ENCODE results near the gene ELOVL5. TPM values are rescaled to one million over a fixed set of nuclear protein-coding genes. Genes with fewer than 3 reads are reported as not detected.
"Not testable (repeated sequence)": the region's sequence is repeated elsewhere in the genome, so short reads cannot be mapped to it uniquely, and the experiment has no call there.

ELOVL5 gene
- total RNA-seq, 2 donors from 2014 or later: 52.2 to 54.0 TPM

- intact Hi-C loops (cut with DNase I): no loop called here
- DNase-seq (ENCODE audit: low spot score): no peak
These were observed 12.8 kb upstream of the ELOVL5 start for GRCh38 chr6:53361549-53362031.

DNA sequence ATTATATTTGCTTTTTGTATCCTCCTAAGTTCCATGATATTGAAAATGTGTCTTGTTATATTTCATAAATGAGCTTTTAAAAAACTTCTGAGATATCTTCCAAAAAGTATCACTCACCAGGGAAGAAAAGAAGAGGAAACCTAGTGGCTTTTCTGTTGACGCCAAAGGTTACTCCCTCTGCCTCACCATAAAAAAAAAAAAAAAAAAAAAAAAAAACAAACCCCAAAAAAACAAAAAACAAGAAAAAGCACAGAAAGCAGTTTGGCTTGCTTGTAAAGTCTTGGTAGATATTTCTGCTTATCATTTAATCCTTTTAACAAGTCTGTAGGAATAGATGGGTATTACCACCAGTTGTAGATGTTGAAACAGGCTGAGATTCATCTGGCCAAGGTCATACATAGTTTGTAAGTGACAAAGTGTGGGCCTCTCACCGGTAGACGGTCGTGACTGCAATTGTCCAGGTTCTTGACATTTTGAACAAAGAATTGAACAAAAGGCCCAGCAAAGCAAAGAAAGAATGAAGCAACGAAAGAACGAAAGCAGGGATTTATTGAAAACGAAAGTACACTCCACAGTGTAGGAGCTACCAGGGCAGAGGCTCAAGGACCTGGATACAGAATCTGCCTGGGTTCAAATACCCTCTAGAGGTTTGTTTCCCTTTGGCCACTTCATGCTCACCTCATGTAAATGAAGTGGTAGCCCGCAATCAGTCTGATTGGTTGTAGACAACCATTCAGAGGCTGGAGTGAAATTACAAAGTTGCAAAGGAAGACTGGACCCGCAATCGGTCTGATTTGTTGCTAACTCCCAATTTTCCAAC, 11.6 kb upstream of the ELOVL5 start:
- no peak for DNase-seq (ENCODE audit: low spot score)
- intact Hi-C loops (cut with DNase I): no loop called here

DNA sequence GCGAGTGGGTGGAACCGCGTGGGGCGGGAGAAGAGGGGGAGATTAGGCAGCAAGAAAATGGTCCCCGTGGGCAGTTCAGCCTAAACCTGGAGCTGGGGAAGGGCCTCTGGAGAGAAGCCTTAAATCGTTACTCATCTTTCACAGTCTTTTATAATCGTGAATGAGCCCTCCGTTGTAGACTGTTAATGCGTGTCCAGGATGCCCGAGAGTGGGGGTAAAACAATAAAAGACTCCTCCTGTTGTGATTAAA, 11.0 kb upstream of the ELOVL5 start:
- DNase-seq (ENCODE audit: low spot score): no peak
- intact Hi-C loops (cut with DNase I): loop anchor here (5.0 to 10.0 kb wide), 2 partner anchors 125 to 722 kb away; no protein-coding TSS in a partner anchor

DNA sequence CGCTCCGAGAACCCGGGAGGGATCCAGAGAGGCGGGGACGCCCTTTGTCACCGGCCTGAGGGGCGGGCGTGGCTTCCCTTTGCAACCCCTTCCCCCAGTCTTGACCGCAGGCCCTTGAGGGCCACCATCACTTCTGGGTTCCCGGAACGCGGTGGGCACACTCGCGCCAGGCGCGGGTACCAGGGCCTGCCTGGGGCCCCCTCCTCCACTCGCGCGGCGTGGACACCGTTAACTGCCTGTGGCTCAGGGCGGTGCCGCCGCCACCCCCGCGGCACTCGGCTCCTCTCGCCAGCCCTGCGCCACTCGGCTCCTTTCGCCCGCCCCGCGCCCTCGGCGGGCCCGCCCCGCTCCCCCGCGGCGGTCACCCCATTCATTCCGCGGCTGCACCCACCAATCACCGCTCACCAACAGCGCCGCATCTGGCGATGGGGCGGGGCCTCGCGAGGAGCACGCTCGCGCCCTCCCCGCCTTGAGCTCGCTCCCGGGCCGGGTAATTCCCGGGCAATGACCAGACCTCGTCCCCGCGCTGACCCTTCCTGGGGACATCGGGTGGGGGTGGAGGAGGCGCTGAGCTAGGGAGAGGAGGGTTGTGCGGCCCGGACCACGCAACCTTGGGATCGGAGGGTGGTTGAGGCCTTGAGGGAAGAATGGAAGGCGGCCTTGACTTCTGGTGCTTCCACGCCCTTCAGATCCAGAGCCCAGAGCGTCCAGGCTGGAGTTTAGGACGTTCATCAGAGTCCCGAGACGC, 10.5 kb upstream of the ELOVL5 start:
- intact Hi-C loops (cut with DNase I): loop anchor here (5.0 to 10.0 kb wide), 2 partner anchors 126 to 722 kb away; no protein-coding TSS in a partner anchor
- peak; percentile 99 for DNase-seq (ENCODE audit: low spot score)

- no peak for DNase-seq (ENCODE audit: low spot score)
- intact Hi-C loops (cut with DNase I): loop anchor here (5.0 to 10.0 kb wide), 2 partner anchors 126 to 721 kb away; no protein-coding TSS in a partner anchor
These were observed 9.8 kb upstream of the ELOVL5 start for GRCh38 chr6:53358440-53359094.

GRCh38 chr6:53357576-53358360, 9.0 kb upstream of the ELOVL5 start:
- intact Hi-C loops (cut with DNase I): loop anchor here (5.0 to 10.0 kb wide), 2 partner anchors 127 to 720 kb away; no protein-coding TSS in a partner anchor
- no peak for DNase-seq (ENCODE audit: low spot score)

DNA sequence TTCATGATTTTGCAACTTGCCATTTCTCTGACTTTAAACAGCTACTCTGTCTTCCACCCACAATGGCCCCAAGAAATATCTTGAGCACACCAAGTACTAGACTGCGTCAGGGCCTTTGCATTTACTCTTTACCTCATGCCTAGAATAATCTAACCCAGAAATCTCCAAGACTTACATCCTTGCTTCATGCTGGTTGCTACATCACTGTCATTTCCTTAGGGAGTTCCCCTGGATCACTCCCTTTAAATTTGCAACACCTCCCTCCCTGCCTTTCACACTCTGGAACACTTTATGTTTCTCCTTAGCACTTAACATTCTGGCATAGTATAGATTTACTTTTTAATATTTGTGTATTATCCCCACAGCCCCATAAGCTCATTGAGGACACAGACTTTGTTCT, 4.9 kb upstream of the ELOVL5 start:
- DNase-seq (ENCODE audit: low spot score): no peak
- intact Hi-C loops (cut with DNase I): loop anchor here in 1 of 2 donors (10.0 kb wide), 1 partner anchor 131 kb away; no protein-coding TSS in a partner anchor

DNA sequence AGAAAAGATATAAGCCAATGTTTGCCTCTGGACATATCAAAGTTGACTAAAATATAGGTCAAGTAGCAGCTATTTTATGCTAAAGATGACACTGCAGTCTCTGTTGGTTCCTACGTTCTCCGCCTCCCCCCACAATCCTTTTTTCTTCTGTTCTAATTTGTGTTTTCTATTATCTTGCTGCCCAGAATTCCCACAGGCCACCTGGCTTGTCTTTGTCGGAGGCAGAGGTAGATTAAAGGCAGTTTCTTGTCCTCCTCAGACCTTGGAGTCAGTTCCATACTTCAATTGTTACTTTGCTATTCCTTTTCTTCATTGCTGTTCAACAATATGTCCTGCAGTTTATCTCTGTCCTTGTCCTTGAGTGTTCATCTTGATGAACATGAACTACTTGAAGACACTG, 3.6 kb upstream of the ELOVL5 start:
- intact Hi-C loops (cut with DNase I): loop anchor here in 1 of 2 donors (10.0 kb wide), 1 partner anchor 132 kb away; no protein-coding TSS in a partner anchor

GRCh38 chr6:53349209-53349693, 501 bp upstream of the ELOVL5 start:
- intact Hi-C loops (cut with DNase I): no loop called here
- no peak for DNase-seq (ENCODE audit: low spot score)

More for the DNA sequence above, 3.6 kb upstream of the ELOVL5 start:
- no peak for DNase-seq (ENCODE audit: low spot score)

GRCh38 chr6:53347921-53348370, 804 bp downstream of the ELOVL5 start:
- peak; percentile 88 for DNase-seq (ENCODE audit: low spot score)
- intact Hi-C loops (cut with DNase I): no loop called here

DNA sequence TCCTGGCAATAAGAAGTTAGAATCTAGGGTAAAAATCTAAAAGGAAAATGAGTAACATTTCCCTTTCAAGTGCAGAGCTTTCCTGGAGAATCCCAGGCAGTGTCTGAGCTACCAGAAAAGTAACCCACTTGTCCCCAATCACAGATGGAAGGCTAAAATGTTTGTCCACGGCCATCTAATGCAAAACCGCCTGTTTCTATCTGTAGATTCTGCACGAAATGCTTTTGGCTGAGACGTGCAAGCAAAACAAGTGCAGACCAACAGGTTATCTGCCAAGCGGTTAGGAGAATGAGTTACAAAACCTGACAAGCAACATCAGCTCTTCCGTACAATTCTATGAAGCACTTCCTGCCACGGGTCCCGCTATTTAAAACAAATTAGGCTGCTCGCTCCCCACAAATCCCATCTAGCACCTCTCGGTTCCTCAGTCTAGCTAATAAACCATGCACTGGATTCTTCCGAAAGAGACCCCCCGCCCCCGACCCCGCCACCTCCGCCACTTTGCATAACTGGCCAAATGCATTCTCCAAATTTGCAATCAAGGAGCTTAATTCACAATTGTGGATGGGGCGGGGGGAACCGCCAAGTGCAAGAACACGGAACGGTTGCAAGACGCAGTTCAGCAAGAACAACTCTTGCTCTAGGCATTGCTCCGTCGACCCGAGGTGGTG, 1.4 kb downstream of the ELOVL5 start:
- intact Hi-C loops (cut with DNase I): no loop called here
- DNase-seq (ENCODE audit: low spot score): no peak

DNA sequence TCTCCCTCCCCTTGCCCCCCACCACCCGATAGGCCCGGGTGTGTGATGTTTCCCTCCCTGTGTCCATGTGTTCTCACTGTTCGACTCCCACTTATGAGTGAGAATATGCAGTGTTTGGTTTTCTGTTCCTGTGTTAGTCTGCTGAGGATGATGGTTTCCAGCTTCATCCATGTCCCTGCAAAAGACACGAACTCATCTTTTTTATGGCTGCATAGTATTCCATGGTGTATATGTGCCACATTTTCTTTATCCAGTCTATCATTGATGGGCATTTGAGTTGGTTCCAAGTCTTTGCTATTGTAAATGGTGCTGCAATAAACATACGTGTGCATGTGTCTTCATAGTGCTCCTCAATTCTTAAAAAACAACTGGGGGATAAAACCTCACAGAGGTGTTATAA, 2.7 kb downstream of the ELOVL5 start:
- DNase-seq (ENCODE audit: low spot score); intact Hi-C loops (cut with DNase I): not testable (repeated sequence)

DNA sequence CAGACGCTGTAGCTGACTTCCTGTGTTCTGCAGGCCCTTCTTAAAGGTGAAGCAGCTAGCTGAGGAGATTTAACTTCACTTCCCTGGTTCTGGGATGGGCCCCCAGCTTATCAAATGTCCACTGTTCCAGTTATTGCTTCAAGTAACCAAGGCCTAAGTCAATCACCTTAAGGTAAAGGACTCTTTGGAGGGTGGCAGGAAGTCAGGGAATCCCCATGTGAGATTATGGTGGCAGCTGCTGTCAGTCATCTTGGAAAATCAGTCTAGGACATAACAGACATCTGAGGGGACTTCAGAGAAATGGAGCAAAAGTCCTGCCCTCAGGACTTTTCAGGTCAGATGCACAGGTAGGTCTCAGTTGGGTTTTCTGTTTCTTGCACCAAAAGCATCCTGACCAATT, 3.8 kb downstream of the ELOVL5 start:
- intact Hi-C loops (cut with DNase I): no loop called here

GRCh38 chr6:53343092-53343491, 5.7 kb downstream of the ELOVL5 start:
- DNase-seq (ENCODE audit: low spot score): no peak
- intact Hi-C loops (cut with DNase I): no loop called here

More for the DNA sequence above, 3.8 kb downstream of the ELOVL5 start:
- no peak for DNase-seq (ENCODE audit: low spot score)

DNA sequence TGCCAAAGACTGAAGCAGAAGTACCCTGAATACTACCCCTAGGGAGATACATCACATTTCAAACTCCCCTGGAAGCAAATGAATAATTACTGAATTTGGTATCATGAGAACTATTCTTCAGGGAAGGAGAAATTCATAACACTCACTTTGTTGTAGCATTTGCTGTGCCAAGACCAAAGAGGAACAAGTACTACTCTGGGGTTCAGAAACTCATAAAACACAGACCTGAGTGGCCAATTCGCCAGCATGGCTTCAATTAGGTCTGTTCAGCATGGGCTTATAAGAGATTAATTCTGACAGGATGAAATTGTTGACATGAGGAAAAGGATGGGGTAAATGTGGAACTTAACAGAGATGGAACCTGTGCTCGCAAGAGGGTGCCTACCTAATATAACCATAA, 6.5 kb downstream of the ELOVL5 start:
- DNase-seq (ENCODE audit: low spot score): no peak
- intact Hi-C loops (cut with DNase I): no loop called here

DNA sequence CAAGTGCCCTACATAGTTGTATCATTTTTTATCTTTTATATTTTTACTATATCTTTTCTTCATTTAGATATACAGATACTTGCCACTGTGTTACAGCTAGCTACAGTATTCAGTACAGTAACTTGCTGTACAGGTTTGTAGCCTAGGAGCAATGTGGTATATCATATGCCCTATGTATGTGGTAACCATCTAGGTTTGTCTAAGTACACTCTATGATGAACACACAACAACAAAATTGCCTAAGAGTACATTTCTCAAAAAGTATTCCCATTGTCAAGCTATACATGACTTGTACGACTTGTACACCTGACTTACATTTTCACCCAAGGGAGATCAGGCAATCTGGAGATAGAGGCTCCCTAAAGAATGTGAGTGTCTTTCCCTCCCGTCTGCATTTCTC, 8.2 kb downstream of the ELOVL5 start:
- intact Hi-C loops (cut with DNase I): no loop called here
- no peak for DNase-seq (ENCODE audit: low spot score)

GRCh38 chr6:53339424-53339823, 9.3 kb downstream of the ELOVL5 start:
- intact Hi-C loops (cut with DNase I): no loop called here
- no peak for DNase-seq (ENCODE audit: low spot score)

- DNase-seq (ENCODE audit: low spot score): no peak
- intact Hi-C loops (cut with DNase I): no loop called here
These were observed 10.4 kb downstream of the ELOVL5 start for GRCh38 chr6:53338304-53338703.

Data from posterior vena cava (tissue), 2 donors.